B cell (primary cell): ENCODE measurements around the gene APLP2. TPM values are rescaled to one million over a fixed set of nuclear protein-coding genes. Genes with fewer than 3 reads are reported as not detected.

Experiments
- ATAC-seq: fragments of 200-7000 bp; cut with Tn5 transposase; one replicate; pipeline ENCODE4 v1.10.0; 2021; ENCODE audit warnings: low read depth, mild to moderate bottlenecking, moderate number of reproducible peaks, moderate library complexity
- CTCF ChIA-PET: fragments of 350-600 bp; sonication (Branson Sonifier 250); formaldehyde crosslinking; loops from one replicate; lab custom pipeline; 2021; ENCODE audit warnings: antibody characterized with exemption, inconsistent platforms; lab: Charles Lee
- POLR2A ChIA-PET: fragments of 350-600 bp; sonication (Branson Sonifier 250); formaldehyde crosslinking; loops from one replicate; lab custom pipeline; 2021; ENCODE audit warnings: antibody characterized with exemption; lab: Charles Lee
- DNase-seq: peaks from one replicate; pipeline ENCODE4 v3.0.0; 2013
- H2AFZ ChIP-seq: 2 replicates; pipeline ENCODE4 v1.6.1; 2012; ENCODE audit warnings: mild to moderate bottlenecking, low read depth, low read length; ENCODE audit not compliant: insufficient read depth, poor library complexity, severe bottlenecking
- H3K27ac ChIP-seq, 2 donors: 1 replicate in 1 of 2; 2 replicates in 1 of 2; pipeline ENCODE4 v1.5.1; 2012 to 2013; ENCODE audit warnings: low read length in 2 of 2, mild to moderate bottlenecking in 2 of 2, moderate library complexity in 1 of 2
- H3K27me3 ChIP-seq, 4 experiments: fragments of 200-600 bp in 1 of 4; sonication (generic) in 1 of 4; replicated peaks in 1 of 4; 1 replicate in 2 of 4; 2 replicates in 2 of 4; pipeline versions ENCODE4 v1.6.1 to v1.7.0; 2013 to 2016; ENCODE audit warnings: low read length in 3 of 4, mild to moderate bottlenecking in 2 of 4, mixed read lengths in 1 of 4, moderate library complexity in 1 of 4; ENCODE audit not compliant: insufficient read depth in 4 of 4, control insufficient read depth in 3 of 4; ENCODE audit errors: control extremely low read depth in 1 of 4
- H3K36me3 ChIP-seq, 2 experiments: replicated peaks in 1 of 2; 1 replicate in 1 of 2; 2 replicates in 1 of 2; pipeline versions ENCODE4 v1.6.1 to v1.7.1; 2013; ENCODE audit warnings: low read length in 1 of 2; ENCODE audit not compliant: insufficient read depth in 2 of 2, control insufficient read depth in 1 of 2; ENCODE audit errors: control extremely low read depth in 1 of 2, extremely low read depth in 1 of 2
- H3K4me1 ChIP-seq, 2 donors: fragments of 200-600 bp in 1 of 2; sonication (generic) in 1 of 2; 1 replicate in 1 of 2; 2 replicates in 1 of 2; pipeline versions ENCODE4 v1.5.1 to v1.6.1; 2013 to 2017; ENCODE audit warnings: low read length in 2 of 2; ENCODE audit not compliant: control insufficient read depth in 2 of 2, insufficient read depth in 2 of 2
- H3K4me2 ChIP-seq: replicated peaks from 2 replicates; pipeline ENCODE3; 2012; ENCODE audit warnings: mild to moderate bottlenecking, low read depth, low read length; ENCODE audit not compliant: poor library complexity, severe bottlenecking
- H3K4me3 ChIP-seq, 5 experiments: fragments of 200-600 bp in 1 of 5; sonication (generic) in 1 of 5; 1 replicate in 3 of 5; 2 replicates in 2 of 5; pipeline versions ENCODE4 v1.5.1 to v1.7.0; 2011 to 2016; ENCODE audit warnings: low read length in 4 of 5, mild to moderate bottlenecking in 4 of 5, low read depth in 2 of 5, control low read depth in 1 of 5, moderate library complexity in 1 of 5; ENCODE audit not compliant: insufficient read depth in 1 of 5; ENCODE audit errors: control extremely low read depth in 1 of 5, extremely low read depth in 1 of 5
- H3K79me2 ChIP-seq: fragments of 200-600 bp; sonication (generic); one replicate; pipeline ENCODE4 v1.6.0; 2016; ENCODE audit warnings: low read length; ENCODE audit not compliant: control insufficient read depth, insufficient read depth
- H3K9ac ChIP-seq: fragments of 200-600 bp; sonication (generic); 2 replicates; pipeline ENCODE4 v1.6.1; 2017; ENCODE audit warnings: mild to moderate bottlenecking, low read length, moderate library complexity
- H3K9me3 ChIP-seq, 3 donors: one replicate each; pipeline versions ENCODE4 v1.6.1 to v1.7.1; 2013; ENCODE audit warnings: low read length in 2 of 3; ENCODE audit not compliant: control insufficient read depth in 2 of 3, insufficient read depth in 1 of 3; ENCODE audit errors: control extremely low read depth in 1 of 3
- H4K20me1 ChIP-seq: 2 replicates; pipeline ENCODE4 v1.6.0; 2012; ENCODE audit warnings: mild to moderate bottlenecking, low read length; ENCODE audit not compliant: insufficient read depth, control insufficient read depth, poor library complexity, severe bottlenecking
- H3K27ac Mint-ChIP-seq: one replicate; pipeline ENCODE4 v1.8.0; 2021; ENCODE audit warnings: mixed read lengths
- H3K27me3 Mint-ChIP-seq: one replicate; pipeline ENCODE4 v1.8.0; 2021; ENCODE audit warnings: mixed read lengths
- H3K4me1 Mint-ChIP-seq: one replicate; pipeline ENCODE4 v1.8.0; 2021; ENCODE audit warnings: mixed read lengths
- H3K4me3 Mint-ChIP-seq: one replicate; pipeline ENCODE4 v1.8.0; 2021; ENCODE audit warnings: mixed read lengths
- H3K9me3 Mint-ChIP-seq: one replicate; pipeline ENCODE4 v1.8.0; 2022; ENCODE audit warnings: mixed read lengths; ENCODE audit not compliant: insufficient read depth
- CTCF ChIP-seq: fragments of 200-600 bp; IDR thresholded peaks from one replicate; pipeline ENCODE4 v1.8.0; 2022; ENCODE audit warnings: antibody characterized with exemption, mild to moderate bottlenecking
- EZH2 ChIP-seq: IDR thresholded peaks from 2 replicates; pipeline ENCODE4 v1.6.1; 2012; ENCODE audit warnings: borderline replicate concordance, low read depth, mild to moderate bottlenecking, moderate library complexity, low read length; ENCODE audit not compliant: insufficient read depth, poor library complexity, severe bottlenecking
- WGBS: methylation state at CpG from one replicate; pipeline ENCODE4 v1.1.5; 2013; ENCODE audit warnings: missing lambda C conversion rate; ENCODE audit not compliant: insufficient coverage; 5-methylcytosine and 5-hydroxymethylcytosine counted together
- intact Hi-C: fragments of 100-400 bp; cut with micrococcal nuclease; formaldehyde crosslinking; loops from one replicate; pipeline ENCODE4 v1.10.0; 2022
- polyA plus RNA-seq: library from polyadenylated mRNA; depleted of rRNA; stranded (reverse); fragments of >200 nt; gene quantifications from 2 replicates; pipeline ENCODE4 v1.2.3, GENCODE V29; 2012
- total RNA-seq, 2 donors: library from RNA; stranded (reverse); fragments of 120-200 nt in 1 of 2; gene quantifications; 1 replicate in 1 of 2; 2 replicates in 1 of 2; pipeline versions ENCODE4 v1.2.3 to v1.2.4, GENCODE V29; 2013 to 2022

Gene APLP2
- total and polyA plus RNA-seq, 2 donors (not counting 1 experiment from before 2014, with no cell fraction given) = 84.2 to 102 TPM

DNA sequence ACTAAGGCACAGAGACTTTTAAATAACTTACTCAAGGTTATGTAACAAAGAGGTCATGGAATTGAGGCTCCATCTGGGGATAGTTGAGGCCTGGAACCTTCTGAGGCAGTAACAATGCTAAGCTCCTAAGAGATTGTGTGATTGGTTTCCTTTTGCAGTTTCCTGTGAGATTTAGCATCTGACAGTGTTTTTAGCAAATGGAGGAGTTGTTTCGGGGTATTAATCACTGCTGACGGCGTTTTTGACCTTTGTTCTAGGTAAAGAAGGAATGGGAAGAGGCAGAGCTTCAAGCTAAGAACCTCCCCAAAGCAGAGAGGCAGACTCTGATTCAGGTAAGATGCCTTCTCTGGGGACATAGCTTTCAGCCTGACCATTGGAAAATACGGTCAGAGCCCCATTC is 57.8 kb downstream of the APLP2 start:
- TF ChIP-seq CTCF (no peak), EZH2 (no peak)
- H3K4me1 ChIP-seq = peaks cover 15 to 22% of the 10 kb centered on the region in 2 donors
- H3K79me2 ChIP-seq = peaks cover 26% of the 10 kb centered on the region
- H3K4me3 ChIP-seq = no peak overlapping the region
- DNase-seq (no peak), ATAC-seq (no peak)
- H3K9me3 Mint-ChIP-seq = no peaks in the 10 kb centered on the region
- H3K27me3 Mint-ChIP-seq = no peaks in the 10 kb centered on the region
- H3K4me3 Mint-ChIP-seq = no peak overlapping the region
- H3K4me2 ChIP-seq = no peak overlapping the region
- WGBS = 100% methylated on average over 2 of the region's 4 CpGs
- no peak overlapping the region for H2AFZ ChIP-seq
- peak overlapping the region in 1 of 2 donors; percentile 24 for H3K27ac ChIP-seq
- H3K36me3 ChIP-seq = peaks cover 4 to 68% of the 10 kb centered on the region in 2 experiments
- no peak overlapping the region for H3K27ac Mint-ChIP-seq
- H3K9me3 ChIP-seq = no peaks in the 10 kb centered on the region
- H3K9ac ChIP-seq = no peak overlapping the region
- POLR2A ChIA-PET = interaction anchor here (0.6 to 1.2 kb wide), 3 partner anchors 9 to 125 kb away, joined by 3 to 10 read pairs (median 3); partner anchors contain the start of gene PRDM10
- CTCF ChIA-PET = interaction anchor here (1.0 to 3.3 kb wide), 6 partner anchors 9 to 206 kb away, joined by 3 to 25 read pairs (median 3); no protein-coding TSS in a partner anchor
- peaks cover 28% of the 10 kb centered on the region for H3K4me1 Mint-ChIP-seq
- peaks cover under 1% of the 10 kb centered on the region for H4K20me1 ChIP-seq
- H3K27me3 ChIP-seq = no peaks in the 10 kb centered on the region
- intact Hi-C loops = no loop called here

DNA sequence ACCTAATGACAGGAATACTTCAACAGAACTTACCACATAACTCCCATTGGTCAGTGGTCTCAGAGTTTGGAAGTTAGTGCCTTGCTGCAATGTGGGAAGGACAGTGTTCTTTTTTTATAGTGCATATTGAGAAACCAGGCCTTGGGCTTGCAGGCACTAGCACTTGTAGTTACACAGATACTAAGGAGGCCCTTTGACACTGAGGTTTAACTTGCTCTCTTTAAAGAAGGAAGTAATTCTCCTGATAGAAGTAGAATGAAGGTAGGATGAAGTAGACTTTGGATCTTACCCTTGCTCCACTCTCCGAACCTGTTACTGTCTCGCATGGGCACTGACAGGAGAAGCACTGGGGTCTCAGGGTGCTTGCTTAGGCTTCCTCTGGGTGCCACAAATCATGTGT is 58.9 kb downstream of the APLP2 start:
- POLR2A ChIA-PET = interaction anchor here (0.6 kb wide), 1 partner anchor 57 kb away, joined by 4 read pairs; no protein-coding TSS in a partner anchor
- 100% methylated on average over 2 of the region's 2 CpGs for WGBS
- Histone ChIP-seq H3K36me3 (peaks cover 6 to 60% of the 10 kb centered on the region in 2 experiments), H2AFZ (no peak overlapping the region), H3K4me1 (peaks cover 8 to 14% of the 10 kb centered on the region in 2 donors), H3K9ac (no peak overlapping the region), H4K20me1 (peaks cover 11% of the 10 kb centered on the region), H3K27ac (no peak overlapping the region), H3K27me3 (no peaks in the 10 kb centered on the region), H3K9me3 (no peaks in the 10 kb centered on the region), H3K4me2 (no peak overlapping the region), H3K79me2 (peaks cover 23% of the 10 kb centered on the region), H3K4me3 (no peak overlapping the region)
- CTCF ChIA-PET = interaction anchor here (1.5 to 9.4 kb wide), 5 partner anchors 10 to 208 kb away, joined by 3 to 339 read pairs (median 98); no protein-coding TSS in a partner anchor
- Mint-ChIP-seq H3K27ac (no peak overlapping the region), H3K9me3 (no peaks in the 10 kb centered on the region), H3K27me3 (no peaks in the 10 kb centered on the region), H3K4me1 (peaks cover 22% of the 10 kb centered on the region), H3K4me3 (no peak overlapping the region)
- TF ChIP-seq CTCF (no peak), EZH2 (no peak)
- intact Hi-C loops = no loop called here
- ATAC-seq (no peak), DNase-seq (no peak)
